Measurements from ENCODE around the gene FAM184A. TPM values are rescaled to one million over a fixed set of nuclear protein-coding genes. Genes with fewer than 3 reads are reported as not detected.
"Not testable (repeated sequence)": the region's sequence is repeated elsewhere in the genome, so short reads cannot be mapped to it uniquely, and the experiment has no call there.

Gene FAM184A
- total RNA-seq, 1 experiment from 2014 or later, result 13.3 TPM

GRCh38 chr6:119102901-119103300 is 24.4 kb upstream of the FAM184A start (continued):
- no peak for TF ChIP-seq ERG (CRISPR knock-in tag; IDR thresholded peaks at IDR 0.05)

- peaks cover 3% of the 10 kb centered on the region; the same call in 1 of the 2 replicates for H3K9me3 Mint-ChIP-seq
- ChIA-PET CTCF (interaction anchor here (3.6 kb wide), 1 partner anchor 10 kb away, joined by 13 read pairs; no protein-coding TSS in a partner anchor), POLR2A (no interaction called here)
- H3K27me3 Mint-ChIP-seq (ENCODE audit: low read depth), result no peaks in the 10 kb centered on the region
- no peak overlapping the region for H3K4me3 Mint-ChIP-seq
- ATAC-seq (no peak), DNase-seq (ENCODE audit: low spot score) (no peak)
- TF ChIP-seq ZNF532 (CRISPR knock-in tag; IDR thresholded peaks at IDR 0.05; ENCODE audit: borderline replicate concordance), result no peak
- TF ChIP-seq ESRRA (CRISPR knock-in tag; IDR thresholded peaks at IDR 0.05; ENCODE audit: borderline replicate concordance), result no peak
- no peak for TF ChIP-seq FOXJ3 (CRISPR knock-in tag; IDR thresholded peaks at IDR 0.05; ENCODE audit: borderline replicate concordance)
- no peak for TF ChIP-seq E2F4 (CRISPR knock-in tag; IDR thresholded peaks at IDR 0.05; ENCODE audit: borderline replicate concordance, low read depth)
- no peak for TF ChIP-seq ZNF416 (CRISPR knock-in tag; IDR thresholded peaks at IDR 0.05)
- TF ChIP-seq ZNF317 (CRISPR knock-in tag; IDR thresholded peaks at IDR 0.05; ENCODE audit: borderline replicate concordance, low read depth), result no peak
- TF ChIP-seq OVOL2 (CRISPR knock-in tag; IDR thresholded peaks at IDR 0.05; ENCODE audit: borderline replicate concordance), result no peak
- TF ChIP-seq CREB1 (CRISPR knock-in tag; IDR thresholded peaks at IDR 0.05), result no peak
- no peak for TF ChIP-seq MLX (CRISPR knock-in tag; IDR thresholded peaks at IDR 0.05)
- no peak for TF ChIP-seq SMAD3 (CRISPR knock-in tag; IDR thresholded peaks at IDR 0.05; ENCODE audit: borderline replicate concordance)
- no peak for TF ChIP-seq TEAD4 (CRISPR knock-in tag; IDR thresholded peaks at IDR 0.05)
- TF ChIP-seq JUN (CRISPR knock-in tag; IDR thresholded peaks at IDR 0.05), result no peak
- TF ChIP-seq KAT7 (CRISPR knock-in tag; IDR thresholded peaks at IDR 0.05; ENCODE audit: borderline replicate concordance), result no peak
- H3K27ac Mint-ChIP-seq, result no peak overlapping the region
- H3K36me3 Mint-ChIP-seq, result no peaks in the 10 kb centered on the region
- peaks cover 8% of the 10 kb centered on the region for H3K4me1 Mint-ChIP-seq
Measured at GRCh38 chr6:119100115-119100514, 21.7 kb upstream of the FAM184A start.

- CTCF ChIA-PET, result interaction anchor here (3.6 kb wide), 1 partner anchor 13 kb away, joined by 13 read pairs; no protein-coding TSS in a partner anchor
- DNase-seq (ENCODE audit: low spot score); POLR2A ChIA-PET; H3K27me3 Mint-ChIP-seq (ENCODE audit: low read depth); H3K36me3 Mint-ChIP-seq; H3K9me3 Mint-ChIP-seq; ATAC-seq; H3K27ac Mint-ChIP-seq; H3K4me3 Mint-ChIP-seq: not testable (repeated sequence)
- H3K4me1 Mint-ChIP-seq, result peaks cover 12% of the 10 kb centered on the region
Measured at GRCh38 chr6:119097815-119098361, 19.4 kb upstream of the FAM184A start.

Data from WTC11 (cell line).